Vagina (tissue), 2 donors: ENCODE measurements around the gene IQGAP1. TPM values are rescaled to one million over a fixed set of nuclear protein-coding genes. Genes with fewer than 3 reads are reported as not detected.

Experiments used
- DNase-seq, 2 donors: peaks; one replicate each; pipeline ENCODE4 v3.0.0-alpha.2; 2017; ENCODE audit errors: extremely low spot score in 2 of 2
- H3K27ac ChIP-seq: fragments of 200-600 bp; sonication (generic); one replicate; pipeline ENCODE4 v1.5.1; 2019
- H3K27me3 ChIP-seq: fragments of 200-600 bp; sonication (generic); one replicate; pipeline ENCODE4 v1.5.1; 2019
- H3K36me3 ChIP-seq, 2 donors: fragments of 200-600 bp; sonication (generic); one replicate each; pipeline ENCODE4 v1.5.1; 2017 to 2019
- H3K4me1 ChIP-seq: fragments of 200-600 bp; sonication (generic); one replicate; pipeline ENCODE4 v1.5.1; 2019
- H3K4me3 ChIP-seq, 2 donors: fragments of 200-600 bp; sonication (generic); 1 replicate in 1 of 2; 2 replicates in 1 of 2; pipeline ENCODE4 v1.5.1; 2016 to 2019
- H3K9me3 ChIP-seq: fragments of 200-600 bp; sonication (generic); one replicate; pipeline ENCODE4 v1.5.1; 2019
- CTCF ChIP-seq, 3 experiments: fragments of 450-650 bp in 2 of 3; fragments of 200-600 bp in 1 of 3; sonication (generic) in 1 of 3; IDR thresholded peaks; one replicate each; pipeline ENCODE4 v1.5.1; 2017 to 2019; ENCODE audit warnings: antibody characterized with exemption in 3 of 3, mild to moderate bottlenecking in 2 of 3, moderate library complexity in 2 of 3
- POLR2A ChIP-seq, 2 donors: fragments of 450-650 bp; IDR thresholded peaks; one replicate each; pipeline ENCODE4 v1.6.1; 2017; ENCODE audit warnings: antibody characterized with exemption in 2 of 2, mild to moderate bottlenecking in 2 of 2, moderate library complexity in 2 of 2
- POLR2AphosphoS5 ChIP-seq, 2 donors: sonication (generic); formaldehyde crosslinking; IDR thresholded peaks; one replicate each; pipeline ENCODE4 v1.9.0; 2017; ENCODE audit warnings: antibody characterized with exemption in 2 of 2, mild to moderate bottlenecking in 2 of 2, low read depth in 1 of 2; ENCODE audit not compliant: insufficient read depth in 1 of 2
- intact Hi-C: fragments of 100-400 bp; cut with DNase I; formaldehyde crosslinking; loops from one replicate; pipeline ENCODE4 v1.15.1; 2023
- total RNA-seq: library from RNA; depleted of rRNA; stranded (reverse); fragments of >200 nt; gene quantifications from one replicate; pipeline ENCODE4 v1.2.3, GENCODE V29; 2016

Gene IQGAP1
- total RNA-seq, 1 donor from 2014 or later: 261 TPM

DNA sequence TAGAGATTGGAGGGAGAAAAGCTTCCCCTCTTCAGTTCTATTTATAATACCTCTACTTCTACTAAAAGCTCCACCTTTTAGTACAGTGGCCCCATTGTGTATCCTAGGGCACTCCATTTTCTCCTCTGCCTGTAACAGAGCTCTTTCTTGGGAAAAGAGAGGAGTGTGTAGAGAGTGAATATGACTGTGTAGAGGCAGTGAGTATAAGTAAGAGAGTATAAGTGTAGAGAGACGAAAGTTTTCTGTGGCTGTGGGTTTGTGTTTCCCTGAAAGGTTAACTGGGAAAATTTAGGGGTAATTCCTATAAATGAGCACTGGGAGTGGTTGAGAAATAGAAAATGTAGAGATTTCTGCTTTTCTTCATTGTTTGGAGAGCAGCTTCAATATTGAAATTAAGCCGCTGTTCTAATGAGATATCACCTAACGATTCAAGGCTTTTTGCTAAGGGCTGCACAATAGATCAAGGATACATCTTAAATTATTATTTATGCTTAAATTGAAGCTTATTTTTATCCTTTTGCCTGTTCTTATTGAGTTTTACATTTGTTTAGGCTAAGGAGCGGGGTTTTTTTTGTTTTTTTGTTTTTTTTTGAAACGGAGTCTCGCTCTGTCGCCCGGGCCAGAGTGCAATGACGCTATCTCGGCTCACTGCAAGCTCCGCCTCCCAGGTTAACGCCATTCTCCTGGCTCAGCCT is 6.9 kb downstream of the IQGAP1 start:
- TF ChIP-seq POLR2A (IDR thresholded peaks at IDR 0.05): no peak
- no peak for TF ChIP-seq POLR2AphosphoS5 (IDR thresholded peaks at IDR 0.05; ENCODE audit: insufficient read depth in 1 of 2, low read depth in 1 of 2)
- no peak for TF ChIP-seq CTCF (IDR thresholded peaks at IDR 0.05)
- no peak for DNase-seq
- Histone ChIP-seq H3K9me3 (no peaks in the 10 kb centered on the region), H3K27ac (peak overlapping the region; percentile 56), H3K4me1 (peaks cover 97% of the 10 kb centered on the region), H3K27me3 (no peaks in the 10 kb centered on the region), H3K36me3 (peaks cover 0 to 14% of the 10 kb centered on the region in 2 donors), H3K4me3 (no peak overlapping the region)
- intact Hi-C loops: no loop called here

DNA sequence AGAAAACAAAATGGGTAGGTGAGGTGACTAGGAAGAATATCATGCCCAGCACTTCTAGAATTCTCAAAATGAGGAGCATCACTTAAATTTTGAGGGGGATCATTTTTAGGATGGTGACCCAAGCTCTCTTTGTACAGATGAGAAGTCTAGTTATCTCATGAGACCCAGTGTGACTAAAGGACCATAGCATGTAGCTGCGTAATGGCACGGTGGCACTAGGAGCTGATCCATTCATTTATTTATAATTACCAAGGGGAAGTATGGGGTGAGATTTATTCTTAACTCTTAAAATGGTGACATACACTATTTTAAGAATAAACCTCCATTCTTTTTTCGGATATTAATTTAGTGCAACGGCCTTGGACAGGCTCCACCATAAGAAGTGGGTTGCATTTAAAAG is 8.3 kb downstream of the IQGAP1 start:
- no peaks in the 10 kb centered on the region for H3K27me3 ChIP-seq
- TF ChIP-seq POLR2A (IDR thresholded peaks at IDR 0.05): no peak
- TF ChIP-seq POLR2AphosphoS5 (IDR thresholded peaks at IDR 0.05; ENCODE audit: insufficient read depth in 1 of 2, low read depth in 1 of 2): no peak
- TF ChIP-seq CTCF (IDR thresholded peaks at IDR 0.05): no peak
- H3K4me1 ChIP-seq: peaks cover 97% of the 10 kb centered on the region
- H3K27ac ChIP-seq: peak overlapping the region; percentile 15
- intact Hi-C loops: no loop called here
- peaks cover 0 to 7% of the 10 kb centered on the region in 2 donors for H3K36me3 ChIP-seq
- no peaks in the 10 kb centered on the region for H3K9me3 ChIP-seq
- H3K4me3 ChIP-seq: no peak overlapping the region
- no peak for DNase-seq

DNA sequence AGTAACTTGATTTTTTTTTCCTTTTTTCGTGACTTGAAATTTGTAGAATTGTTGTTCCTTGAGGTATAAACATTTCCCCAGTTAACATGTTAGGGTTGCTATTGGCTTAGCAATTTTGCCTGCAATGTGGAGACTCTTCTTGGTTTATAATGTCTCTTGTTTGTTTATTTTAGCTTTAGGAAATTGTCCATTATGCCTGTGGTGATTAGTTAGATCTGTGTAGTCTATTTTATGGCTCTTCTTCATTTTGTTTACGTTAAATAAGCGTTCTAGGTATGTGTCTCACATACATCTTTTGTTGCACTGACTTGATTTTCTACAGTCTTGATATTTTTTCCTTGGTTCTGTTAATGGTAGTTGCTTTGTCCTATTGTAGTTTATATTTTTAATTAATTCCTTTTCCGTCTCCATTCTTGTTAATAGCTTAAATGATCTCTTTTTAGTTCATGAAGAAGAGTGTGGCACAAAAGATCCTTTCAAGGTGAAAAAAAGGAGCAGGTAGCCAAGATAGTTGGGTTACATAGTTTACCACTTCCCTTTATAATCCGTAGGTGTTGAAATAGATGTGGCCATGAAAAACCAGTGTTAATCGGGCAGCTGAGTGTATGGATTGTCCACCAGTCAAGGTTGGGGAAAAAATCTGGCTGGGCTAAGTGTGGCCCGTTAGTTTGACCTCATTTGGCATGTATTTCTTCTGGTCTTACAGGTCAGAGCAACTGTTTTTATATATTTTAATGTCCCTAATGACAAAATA is 12.1 kb downstream of the IQGAP1 start:
- Histone ChIP-seq H3K27me3 (no peaks in the 10 kb centered on the region), H3K9me3 (no peaks in the 10 kb centered on the region), H3K4me1 (peaks cover 93% of the 10 kb centered on the region), H3K36me3 (no peaks in the 10 kb centered on the region), H3K4me3 (peak overlapping the region; percentile 6), H3K27ac (peak overlapping the region; percentile 79)
- intact Hi-C loops: no loop called here
- no peak for DNase-seq
- no peak for TF ChIP-seq POLR2A (IDR thresholded peaks at IDR 0.05)
- no peak for TF ChIP-seq POLR2AphosphoS5 (IDR thresholded peaks at IDR 0.05; ENCODE audit: insufficient read depth in 1 of 2, low read depth in 1 of 2)
- no peak for TF ChIP-seq CTCF (IDR thresholded peaks at IDR 0.05)

DNA sequence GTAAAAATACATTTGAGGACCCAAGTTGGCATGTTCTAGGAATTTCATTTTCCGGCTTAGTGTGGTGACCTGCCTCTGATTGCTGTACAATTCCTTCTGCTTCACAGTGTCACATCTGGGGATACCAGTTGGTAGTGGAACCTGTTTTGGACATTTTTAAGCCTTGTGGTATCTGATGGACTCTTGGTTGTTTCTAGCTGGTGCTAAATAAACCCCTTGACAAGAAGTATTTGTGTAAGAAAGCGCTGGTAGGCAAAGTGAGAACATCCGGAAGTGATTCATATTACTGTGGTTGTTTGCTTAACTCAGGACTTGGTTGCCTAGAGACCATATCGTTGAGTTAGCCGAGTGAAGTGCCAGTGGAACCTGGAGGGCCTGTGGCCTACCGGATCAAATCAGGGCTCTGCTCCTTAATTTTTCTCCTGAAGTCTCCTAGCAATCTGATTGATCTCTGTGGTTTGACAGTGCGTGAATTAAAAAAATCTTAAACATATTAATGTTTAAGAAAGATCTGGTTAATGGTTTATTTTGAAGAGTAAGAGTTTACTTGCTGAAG is 12.8 kb downstream of the IQGAP1 start:
- peaks cover 93% of the 10 kb centered on the region for H3K4me1 ChIP-seq
- TF ChIP-seq CTCF (IDR thresholded peaks at IDR 0.05) (no peak), POLR2AphosphoS5 (IDR thresholded peaks at IDR 0.05; ENCODE audit: insufficient read depth in 1 of 2, low read depth in 1 of 2) (peak in 1 of 2 donors; percentile 87)
- peak overlapping the region; percentile 6 for H3K4me3 ChIP-seq

More for the DNA sequence above, 12.8 kb downstream of the IQGAP1 start:
- no peaks in the 10 kb centered on the region for H3K9me3 ChIP-seq
- no peak for DNase-seq
- no peaks in the 10 kb centered on the region for H3K36me3 ChIP-seq
- H3K27me3 ChIP-seq: no peaks in the 10 kb centered on the region
- H3K27ac ChIP-seq: peak overlapping the region; percentile 79
- intact Hi-C loops: no loop called here
